Glomerular endothelial cell (primary cell): Measurements from ENCODE around the gene MBNL3. TPM values are rescaled to one million over a fixed set of nuclear protein-coding genes. Genes with fewer than 3 reads are reported as not detected.

Experiments used
- DNase-seq: peaks from one replicate; pipeline ENCODE4 v3.0.0-alpha.2; 2011; ENCODE audit warnings: low read depth, low spot score; ENCODE audit errors: extremely low read depth
- total RNA-seq: library from RNA; depleted of rRNA; stranded (reverse); fragments of >200 nt; gene quantifications from 2 replicates; pipeline ENCODE4 v1.2.3, GENCODE V29; 2015

MBNL3 gene, protein sequence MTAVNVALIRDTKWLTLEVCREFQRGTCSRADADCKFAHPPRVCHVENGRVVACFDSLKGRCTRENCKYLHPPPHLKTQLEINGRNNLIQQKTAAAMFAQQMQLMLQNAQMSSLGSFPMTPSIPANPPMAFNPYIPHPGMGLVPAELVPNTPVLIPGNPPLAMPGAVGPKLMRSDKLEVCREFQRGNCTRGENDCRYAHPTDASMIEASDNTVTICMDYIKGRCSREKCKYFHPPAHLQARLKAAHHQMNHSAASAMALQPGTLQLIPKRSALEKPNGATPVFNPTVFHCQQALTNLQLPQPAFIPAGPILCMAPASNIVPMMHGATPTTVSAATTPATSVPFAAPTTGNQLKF
- total RNA-seq = 2.1 and 2.6 TPM in 2 replicates

DNA sequence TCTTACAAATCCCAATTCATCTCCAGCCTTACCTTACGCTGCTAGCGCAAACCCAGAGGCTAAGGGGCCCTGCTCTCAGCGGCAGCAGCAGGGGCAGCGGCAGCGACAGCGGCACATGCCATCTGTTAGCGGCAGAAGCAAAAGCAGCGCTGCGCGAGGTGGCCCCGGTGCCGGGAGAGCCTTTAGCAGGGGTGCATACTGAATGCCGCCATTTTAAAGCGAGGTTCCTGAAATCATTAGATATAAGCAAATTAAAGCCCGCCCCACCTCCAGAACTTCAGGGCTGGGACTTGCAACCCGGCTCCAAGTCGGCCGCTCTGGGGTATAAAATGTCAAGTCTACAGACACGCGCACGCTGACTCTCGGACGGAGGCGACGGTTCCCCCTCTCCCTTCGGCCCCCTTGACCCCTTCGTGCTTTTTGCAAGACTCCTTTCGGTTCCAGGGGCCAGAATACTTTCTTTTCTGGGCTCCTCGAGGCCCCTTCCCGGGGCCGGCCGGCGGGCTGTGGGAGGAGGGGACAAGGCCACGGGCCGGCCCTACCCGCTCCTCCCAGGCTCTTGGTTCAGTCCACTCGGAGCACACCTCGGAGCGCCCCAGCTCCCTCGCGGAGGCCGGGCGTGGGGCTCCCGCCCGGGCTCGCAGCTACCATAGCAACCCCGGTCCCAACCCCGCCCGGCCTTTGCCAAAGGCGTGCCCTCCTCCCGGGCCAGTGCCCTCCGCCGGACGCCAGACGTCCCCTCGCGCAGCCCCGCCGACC lies at the start of gene MBNL3:
Gene MBNL3, minus strand, starts transcription at position 220 of the 759 bp plus-strand sequence. CDS start 49,427 bp downstream, outside the sequence.
- DNase-seq = no peak

DNA sequence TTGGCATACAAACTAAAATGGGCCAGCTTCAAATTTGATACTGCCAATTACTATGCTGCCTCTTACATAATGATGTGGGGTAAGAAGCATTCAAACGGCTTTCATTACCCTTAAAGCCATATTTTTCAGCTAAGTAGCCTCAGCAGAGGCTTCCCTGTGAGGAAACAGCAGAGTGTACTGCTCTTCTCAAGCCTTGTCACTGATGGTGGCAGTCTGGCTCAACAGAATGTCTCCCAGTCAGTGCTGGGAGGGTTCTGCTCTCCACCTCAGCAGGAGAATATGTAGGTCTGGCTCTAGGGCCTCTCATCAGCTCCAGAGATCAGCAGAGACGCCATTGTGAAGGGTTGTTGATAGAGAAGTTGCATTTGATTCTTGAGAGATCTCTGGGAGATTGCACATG lies 44.6 kb upstream of the MBNL3 start:
- no peak for DNase-seq

DNA sequence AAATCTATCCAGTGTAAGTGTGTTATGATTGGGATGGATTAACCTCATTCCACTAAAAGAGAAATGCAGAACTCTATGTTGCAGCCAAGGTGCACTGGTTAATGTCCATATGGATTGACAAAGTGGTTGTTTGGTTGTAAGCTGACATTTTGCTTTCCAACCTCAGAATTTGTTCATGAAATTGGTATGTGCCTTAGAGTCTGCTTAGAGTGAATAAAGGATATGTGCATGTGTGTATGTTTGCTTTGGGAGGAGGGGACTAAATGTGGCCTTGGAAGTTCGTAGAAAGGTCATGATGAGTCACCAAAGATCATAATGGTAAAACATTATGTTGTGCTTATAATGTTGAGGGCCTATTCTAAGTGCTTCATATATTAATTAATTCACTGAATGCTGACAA lies 44.1 kb upstream of the MBNL3 start:
- DNase-seq = no peak

DNA sequence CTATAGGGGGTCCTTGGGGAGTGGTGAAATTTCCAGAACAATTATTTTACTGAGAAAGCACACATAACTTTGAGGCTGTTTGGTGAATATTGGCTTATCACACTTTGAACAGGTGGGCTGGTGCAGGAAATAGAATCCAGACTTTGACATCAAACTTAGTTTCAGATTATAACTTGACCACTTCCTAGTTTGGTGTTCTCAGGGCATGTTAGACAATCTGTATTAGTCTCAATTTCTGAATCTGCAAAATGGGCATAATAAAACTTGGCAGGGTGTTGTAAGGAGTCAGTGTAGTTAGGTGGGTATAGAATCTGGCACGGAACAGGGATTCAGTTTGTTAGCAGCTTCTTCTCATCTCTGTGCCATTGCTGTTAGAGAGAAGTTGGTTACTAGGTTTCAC lies 43.3 kb upstream of the MBNL3 start:
- DNase-seq = no peak

DNA sequence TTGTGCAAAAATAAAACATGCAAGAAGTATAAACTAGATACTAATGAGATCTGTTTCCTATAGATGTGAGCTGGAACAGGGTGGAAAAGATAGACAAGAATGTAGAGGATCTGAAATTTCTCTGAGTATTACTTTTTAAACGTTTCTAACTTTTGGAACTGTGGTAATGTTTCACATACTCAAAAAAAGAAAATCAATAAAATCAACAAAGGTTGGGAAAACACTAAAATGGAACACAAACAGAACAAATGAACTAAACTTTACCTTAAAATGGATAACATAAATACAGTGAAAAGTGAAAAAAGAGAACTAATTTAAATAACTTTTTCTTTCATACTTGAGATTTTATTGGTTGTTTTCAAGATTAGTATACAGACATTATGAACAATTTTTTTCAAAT lies 32.0 kb upstream of the MBNL3 start:
- no peak for DNase-seq

DNA sequence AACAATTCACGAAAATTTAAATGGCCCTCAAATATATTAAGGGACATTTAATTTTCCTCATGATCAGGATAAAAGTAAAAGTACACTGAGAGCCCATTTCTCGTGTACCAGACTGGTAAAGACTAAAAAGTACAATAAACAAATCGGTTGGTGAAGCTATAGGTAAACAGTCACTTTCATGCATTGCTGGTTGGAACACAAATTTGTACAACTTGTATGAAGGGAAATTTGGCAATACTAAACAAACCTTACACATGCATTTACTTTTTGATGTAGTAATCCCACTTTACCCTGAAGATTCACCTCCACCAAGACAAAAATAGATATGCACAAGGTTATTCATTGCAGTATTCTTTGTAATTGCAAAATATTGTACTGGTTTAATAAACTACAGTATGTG lies 31.4 kb upstream of the MBNL3 start:
- DNase-seq = no peak

DNA sequence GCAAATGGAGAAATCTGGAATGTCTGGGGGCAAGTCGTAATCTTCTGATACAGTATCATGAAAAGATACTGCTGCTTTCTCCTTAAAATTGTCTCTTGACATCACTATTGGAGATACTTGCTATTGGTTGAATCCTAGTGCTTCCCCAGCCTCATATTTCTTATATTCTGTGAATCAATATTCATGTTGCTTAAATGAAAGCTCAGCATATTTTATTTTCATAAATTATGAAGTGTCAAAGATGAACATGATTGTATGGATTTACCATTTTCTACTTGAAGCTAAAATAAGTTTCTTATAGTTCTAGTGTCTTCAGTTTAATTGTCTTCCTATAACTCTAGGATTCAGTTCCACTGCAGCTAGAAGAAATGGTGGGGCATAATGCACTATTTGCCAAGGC lies 29.6 kb upstream of the MBNL3 start:
- no peak for DNase-seq

DNA sequence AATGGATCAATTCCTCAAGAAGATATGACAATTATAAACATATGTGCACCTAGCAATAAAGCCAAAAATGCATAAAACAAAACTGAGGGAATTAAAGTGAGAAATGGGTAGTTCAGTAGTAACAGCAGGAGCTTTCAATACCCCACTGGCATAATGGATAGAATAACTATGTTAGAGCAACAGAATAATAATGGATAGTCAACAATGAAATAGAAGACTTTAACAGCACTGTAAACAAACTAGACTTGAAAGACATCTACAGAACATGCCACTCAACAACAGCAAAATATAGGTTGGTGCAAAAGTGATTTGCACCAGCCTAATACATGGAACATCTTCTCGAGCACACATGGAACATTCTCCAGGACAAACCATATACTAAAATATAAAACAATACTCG lies 20.0 kb upstream of the MBNL3 start:
- no peak for DNase-seq

DNA sequence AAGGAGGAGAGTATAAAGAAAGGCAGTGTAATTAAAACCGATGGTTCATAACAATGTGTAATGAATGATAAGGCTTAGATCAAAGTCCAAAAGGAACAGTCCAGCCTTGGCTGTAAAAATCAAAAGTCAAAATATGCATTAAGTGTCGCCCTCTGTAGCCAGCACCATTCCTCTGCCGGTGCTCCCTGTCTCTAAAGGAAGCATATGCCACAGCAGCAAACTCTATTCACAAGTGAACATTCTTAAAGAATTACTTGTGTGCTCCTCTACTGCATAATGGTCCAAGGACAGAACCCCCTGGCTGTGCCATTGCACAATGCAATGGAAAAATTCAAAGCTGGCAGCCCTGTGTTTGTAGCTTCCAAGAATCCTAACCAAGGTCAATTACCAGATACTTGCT lies 16.3 kb upstream of the MBNL3 start:
- DNase-seq = no peak

DNA sequence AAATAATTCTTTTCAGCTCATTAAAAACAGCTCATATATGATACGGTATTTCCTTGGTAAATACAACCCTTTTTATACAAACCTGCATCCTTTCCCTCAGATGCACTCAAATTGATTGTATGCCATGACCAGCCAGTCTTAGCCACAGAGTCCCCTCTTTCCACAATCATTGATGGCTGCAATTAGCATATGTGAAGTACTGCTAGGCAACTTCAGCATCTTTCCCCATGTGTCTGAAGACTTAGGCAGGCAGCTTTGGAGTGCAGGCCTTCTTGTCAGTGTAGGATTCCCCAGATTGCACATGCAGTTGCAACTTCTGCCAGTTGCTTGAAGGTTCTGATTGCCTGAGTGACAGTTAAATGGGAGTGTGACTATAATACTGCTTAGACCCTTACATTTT lies 15.6 kb upstream of the MBNL3 start:
- no peak for DNase-seq

DNA sequence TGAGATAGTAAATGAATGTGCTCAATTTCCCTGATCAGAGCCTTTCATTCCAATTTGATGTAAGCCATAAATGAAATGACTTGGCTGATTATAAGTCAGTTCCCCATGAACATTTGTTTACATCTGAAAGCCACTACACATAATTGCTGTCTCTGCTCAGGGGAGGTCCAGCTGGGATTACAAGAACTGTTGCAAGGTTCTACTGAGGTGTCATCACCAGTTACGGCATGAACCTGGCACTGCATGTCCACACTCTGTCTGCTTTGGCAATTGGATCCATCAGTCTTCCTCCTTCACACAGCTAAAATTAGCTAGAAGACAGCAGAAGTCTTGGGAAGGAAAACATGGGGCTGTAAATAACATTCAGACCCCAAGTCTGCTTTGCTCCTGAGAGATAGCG lies 12.8 kb upstream of the MBNL3 start:
- no peak for DNase-seq

DNA sequence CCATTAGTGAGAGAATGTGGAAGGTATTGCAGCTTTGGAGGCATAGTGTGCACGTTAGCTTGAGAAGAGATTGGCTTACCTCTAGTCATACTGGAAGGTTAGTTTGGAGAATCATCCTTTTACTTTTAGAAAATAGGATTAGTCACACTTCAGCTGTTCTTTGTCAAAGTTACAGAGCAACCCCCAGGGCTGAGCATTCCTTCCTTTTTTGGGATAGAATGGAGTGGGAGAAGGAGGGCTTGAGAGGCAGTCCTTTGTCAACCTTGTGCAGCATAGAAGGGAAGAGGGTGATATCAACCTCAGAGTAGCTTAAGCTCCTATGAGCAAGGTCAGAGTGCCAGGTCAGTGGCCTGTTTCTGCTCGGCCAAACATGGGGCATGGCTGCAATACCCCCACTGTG lies 8.6 kb upstream of the MBNL3 start:
- no peak for DNase-seq

DNA sequence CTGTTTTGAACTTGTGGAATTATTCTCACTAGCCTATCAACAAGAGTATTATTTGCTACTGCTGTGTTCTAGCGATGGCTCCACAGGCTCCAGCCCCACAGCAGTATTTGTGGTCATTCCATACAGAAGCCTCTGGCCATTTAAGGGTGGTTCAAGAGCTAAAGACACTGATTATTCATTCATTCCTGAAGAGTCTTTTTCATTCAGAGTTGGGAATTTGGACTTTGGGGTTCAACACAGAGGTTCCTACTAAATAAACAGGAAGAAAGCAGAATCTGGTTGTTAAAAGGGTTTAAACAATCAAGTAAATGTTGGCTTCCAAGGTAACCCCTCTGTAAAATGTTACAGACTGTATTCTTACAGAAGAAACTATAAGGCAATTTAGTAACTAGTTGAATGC lies 4.3 kb upstream of the MBNL3 start:
- no peak for DNase-seq

DNA sequence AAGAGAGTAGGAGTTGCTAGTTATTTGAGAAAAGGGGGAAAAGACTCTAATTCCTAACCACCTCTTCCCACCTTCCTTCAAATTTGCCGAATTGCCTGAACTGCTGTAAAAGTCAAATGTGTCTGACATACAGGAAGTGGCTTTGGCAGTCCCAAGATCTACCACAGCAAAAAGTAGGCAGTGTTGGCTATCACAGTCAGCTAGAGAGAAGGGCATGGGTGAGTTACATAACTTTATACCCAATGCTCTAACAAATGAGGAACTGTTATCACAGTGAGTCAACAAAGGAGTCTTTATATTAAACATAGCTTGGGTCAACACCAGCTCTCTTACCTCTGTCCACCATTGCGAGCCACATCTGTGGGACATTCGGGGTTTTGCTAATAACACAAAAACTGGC lies 2.4 kb upstream of the MBNL3 start:
- no peak for DNase-seq

DNA sequence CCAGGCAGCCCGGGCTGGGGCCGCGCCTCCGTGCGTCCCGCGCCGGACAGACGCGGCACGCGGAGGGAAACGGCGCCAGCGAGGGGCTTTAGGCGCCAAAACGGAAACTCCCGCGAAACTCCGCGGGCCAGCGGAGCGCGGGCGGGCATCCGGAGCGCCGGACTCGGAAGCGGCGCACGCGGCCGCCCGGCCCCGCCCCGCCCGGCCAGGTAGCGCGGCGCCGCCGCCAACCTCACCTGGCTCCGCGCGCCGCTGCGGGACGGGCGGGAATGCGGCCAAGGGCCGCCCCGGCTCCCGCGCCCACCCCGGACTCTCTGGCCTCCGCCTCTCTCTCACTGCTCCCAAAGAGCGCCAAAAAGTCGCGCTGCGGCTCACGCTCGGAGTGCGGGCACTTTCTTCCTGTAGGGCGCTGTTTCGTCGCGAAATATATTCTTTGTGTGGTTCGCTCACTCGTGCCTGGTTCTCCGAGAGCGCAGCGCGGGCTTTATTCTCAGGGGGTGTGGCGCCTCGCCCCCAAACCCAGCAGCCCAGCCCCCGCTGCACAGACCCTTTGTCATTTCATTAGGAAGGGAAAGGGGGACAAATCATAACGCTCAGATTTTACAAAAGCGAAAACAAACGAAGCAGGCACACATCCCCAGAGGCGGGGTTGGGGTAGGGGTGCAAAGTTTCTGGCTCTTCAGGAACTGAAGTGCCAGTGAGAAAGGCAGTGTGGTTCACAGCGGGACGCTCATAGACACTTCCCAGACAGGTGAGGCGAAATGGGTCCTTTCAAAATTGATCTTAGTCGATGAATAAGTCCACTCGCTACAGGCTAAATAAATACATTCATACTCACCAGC lies 961 bp upstream of the MBNL3 start:
- no peak for DNase-seq

DNA sequence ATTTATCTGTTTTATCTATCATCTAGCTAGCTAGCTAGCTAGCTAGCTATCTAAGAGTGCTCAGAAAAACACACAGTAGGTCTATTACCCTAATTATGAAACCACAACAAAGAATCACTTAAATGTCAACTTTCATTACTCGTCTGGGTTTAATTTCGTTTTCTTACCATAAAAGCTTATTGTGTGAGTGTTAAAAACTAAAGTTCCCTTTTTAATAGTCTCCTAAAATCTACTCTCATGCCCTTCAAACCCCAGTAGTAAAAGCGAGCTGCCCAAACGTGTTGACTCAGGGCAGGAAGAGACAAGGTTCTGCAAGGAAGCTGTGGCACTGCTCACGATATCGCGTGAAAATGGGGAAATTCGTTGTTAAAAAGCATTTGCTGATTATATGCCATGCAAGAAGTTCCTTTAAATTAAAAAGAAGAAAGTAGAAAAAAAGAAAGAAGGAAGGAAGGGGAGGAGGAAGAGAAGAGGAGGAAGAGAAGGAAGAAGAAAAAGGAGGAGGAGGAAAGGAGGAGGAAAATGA lies 595 bp downstream of the MBNL3 start:
- no peak for DNase-seq

DNA sequence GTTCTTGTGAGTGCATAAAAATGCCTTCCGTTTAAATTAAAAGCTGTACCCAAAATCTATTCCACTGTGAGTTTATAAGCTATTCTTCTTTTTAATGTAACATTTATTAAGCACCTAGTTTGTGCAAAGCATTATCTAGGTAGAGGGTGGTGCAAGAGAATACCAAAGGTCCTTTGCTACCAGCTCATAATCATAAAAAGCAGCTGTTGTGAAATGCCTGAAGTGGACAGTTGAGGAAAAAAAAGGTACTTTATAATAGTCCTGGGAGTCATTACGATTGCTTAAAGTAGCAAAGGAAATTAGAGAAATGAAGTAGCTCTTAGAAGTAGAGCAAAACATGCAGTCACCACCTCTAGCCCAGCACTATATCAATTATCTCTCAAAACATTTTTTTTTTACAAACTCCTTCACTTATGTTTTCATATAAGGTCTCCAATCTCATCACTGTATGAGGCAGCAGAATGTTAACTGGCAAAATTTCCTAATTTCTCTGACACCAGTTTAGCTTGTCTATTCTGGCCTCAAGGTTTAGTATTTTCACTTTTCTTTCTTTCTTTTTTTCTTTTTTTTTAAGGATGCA lies 2.1 kb downstream of the MBNL3 start:
- no peak for DNase-seq

DNA sequence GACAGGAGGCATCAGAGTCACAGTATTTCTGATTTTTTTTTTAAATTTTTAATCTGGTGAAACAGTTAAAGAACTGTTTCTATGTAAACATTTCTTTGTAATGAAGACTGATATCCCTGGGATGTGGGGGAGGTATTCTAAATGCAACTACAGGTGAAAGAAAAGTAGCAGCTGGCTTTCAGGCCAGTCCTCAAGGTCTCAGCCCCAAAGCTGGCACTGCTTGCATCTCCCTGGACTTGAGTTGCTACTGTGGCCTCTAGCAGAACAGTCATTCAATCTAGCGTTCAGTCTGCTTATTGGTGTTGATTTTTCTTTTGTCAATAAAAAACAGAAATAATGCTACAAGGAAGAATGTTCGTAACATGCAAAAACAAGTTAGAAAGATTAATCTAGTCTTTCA lies 4.9 kb downstream of the MBNL3 start:
- no peak for DNase-seq

DNA sequence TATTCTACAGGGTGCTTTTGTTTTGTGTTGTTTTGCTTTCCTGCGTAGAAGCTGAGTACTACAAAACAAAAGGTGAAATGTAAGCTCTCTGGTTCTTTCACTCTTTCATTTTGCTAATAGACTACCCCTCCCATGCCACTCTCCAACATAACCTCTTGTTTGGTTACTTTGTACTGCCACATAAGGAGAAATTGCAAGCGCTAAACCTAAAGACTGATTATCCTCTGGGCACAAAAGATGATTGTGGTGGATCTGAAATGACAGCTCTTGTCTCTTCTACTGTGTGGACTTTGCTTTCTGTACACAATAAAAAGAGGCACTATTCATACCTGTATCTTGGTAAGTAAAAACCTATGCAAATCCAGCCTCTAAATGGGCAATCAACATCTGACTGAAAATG lies 5.3 kb downstream of the MBNL3 start:
- DNase-seq = no peak

DNA sequence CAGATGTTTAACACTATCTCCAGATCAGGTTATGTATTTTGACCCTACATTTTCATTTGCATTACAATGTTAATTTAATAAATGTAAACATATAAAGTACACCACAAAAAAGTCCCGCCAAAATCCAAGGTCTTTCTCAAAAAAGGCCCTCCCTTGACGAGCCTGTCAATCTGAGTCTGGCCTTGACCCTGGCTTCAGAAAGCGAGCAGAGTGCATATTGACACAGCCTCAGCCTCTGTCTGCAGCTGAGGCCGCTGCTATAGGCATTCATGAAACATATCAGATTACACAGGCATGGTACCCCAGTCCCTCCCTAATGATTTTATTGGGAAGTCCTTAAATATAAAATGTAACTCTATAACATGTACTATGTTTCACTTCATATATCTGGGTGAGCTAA lies 6.2 kb downstream of the MBNL3 start:
- DNase-seq = no peak

DNA sequence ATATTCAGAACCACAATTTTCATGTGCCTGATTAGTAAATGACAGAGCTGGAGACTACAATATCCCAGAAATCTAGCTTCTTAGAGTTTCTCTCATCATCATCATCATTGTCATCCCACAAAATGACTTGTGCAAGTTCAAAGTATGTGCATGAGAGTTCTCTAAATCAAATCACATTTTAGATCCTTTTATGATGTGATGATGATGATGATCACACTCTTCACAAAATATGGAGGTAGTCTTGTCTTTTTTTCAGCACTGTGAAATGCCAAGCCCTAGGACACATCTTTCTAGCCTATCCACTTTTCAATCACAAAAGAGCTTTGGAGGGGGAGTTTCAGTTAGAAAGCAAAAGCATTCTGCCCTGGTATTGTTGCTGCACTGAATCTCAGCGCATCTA lies 7.4 kb downstream of the MBNL3 start:
- DNase-seq = no peak
